Kidney (tissue), 14 donors: ENCODE data around the gene RASA3. TPM values are rescaled to one million over a fixed set of nuclear protein-coding genes. Genes with fewer than 3 reads are reported as not detected.

Experiments used
- DNase-seq, 5 donors: peaks; one replicate each; pipeline ENCODE4 v3.0.0-alpha.2; 2013 to 2020
- FAIRE-seq: peaks from 2 replicates; lab custom pipeline; 2012; peaks lifted over from hg19 to GRCh38; lab: Jason Lieb, UNC
- H3K27ac ChIP-seq, 2 donors: one replicate each; pipeline ENCODE4 v1.7.0; 2013; ENCODE audit warnings: low read depth in 2 of 2, low read length in 2 of 2, inconsistent platforms in 1 of 2
- H3K27me3 ChIP-seq: one replicate; pipeline ENCODE4 v1.7.1; 2013; ENCODE audit warnings: low read length, inconsistent platforms; ENCODE audit not compliant: control insufficient read depth, insufficient read depth
- H3K36me3 ChIP-seq, 3 donors: one replicate each; pipeline versions ENCODE4 v1.7.0 to v1.7.1; 2013; ENCODE audit warnings: low read length in 3 of 3, control low read depth in 1 of 3, inconsistent platforms in 1 of 3; ENCODE audit not compliant: insufficient read depth in 3 of 3, control insufficient read depth in 2 of 3
- H3K4me1 ChIP-seq, 3 donors: one replicate each; pipeline versions ENCODE4 v1.7.0 to v1.7.1; 2013; ENCODE audit warnings: low read length in 3 of 3, inconsistent platforms in 1 of 3, low read depth in 1 of 3; ENCODE audit not compliant: control insufficient read depth in 2 of 3, insufficient read depth in 2 of 3
- H3K4me3 ChIP-seq, 3 donors: one replicate each; pipeline versions ENCODE4 v1.7.0 to v1.8.1; 2013; ENCODE audit warnings: low read length in 3 of 3, control low read depth in 1 of 3, inconsistent platforms in 1 of 3
- H3K9ac ChIP-seq, 3 donors: one replicate each; pipeline versions ENCODE4 v1.7.0 to v1.7.1; 2013; ENCODE audit warnings: low read length in 3 of 3, control low read depth in 1 of 3, inconsistent platforms in 1 of 3
- H3K9me3 ChIP-seq, 3 donors: one replicate each; pipeline versions ENCODE4 v1.7.0 to v1.7.1; 2013; ENCODE audit warnings: low read length in 3 of 3, control low read depth in 1 of 3, inconsistent platforms in 1 of 3; ENCODE audit not compliant: control insufficient read depth in 2 of 3, insufficient read depth in 1 of 3
- intact Hi-C: fragments of 100-400 bp; cut with DNase I; formaldehyde crosslinking; loops from one replicate; pipeline ENCODE4 v1.11.1; 2022
- polyA plus RNA-seq: library from polyadenylated mRNA; stranded (reverse); fragments of 350-450 nt; fragmentation: Illumina TruSeq; extraction: RNeasy Lipid Tissue Mini Kit (QIAGEN cat#74804); gene quantifications from one replicate; pipeline ENCODE4 v1.2.3, GENCODE V29; 2014; ENCODE audit warnings: low read depth, low replicate concordance; ENCODE audit not compliant: insufficient read depth
- total RNA-seq: library from RNA; stranded (reverse); fragmentation: NEBNext Ultra II Directional; extraction: Animal tissue kit (Norgen Biotek cat#: 25700); gene quantifications from one replicate; pipeline ENCODE4 v1.2.1, GENCODE V29; 2021
- TF ChIP-seq, protein P1 (sequence below): IDR thresholded peaks from 3 replicates; pipeline ENCODE4 v1.5.1; 2012; ENCODE audit warnings: mild to moderate bottlenecking, moderate library complexity, borderline replicate concordance; ENCODE audit not compliant: insufficient read depth; ENCODE audit errors: extremely low read depth
- donor health status: control.
- donor health status: control.
- donor health status: control.
- donor health status: control.
- donor health status: control.
- donor health status: DM: yes; HTN: yes; CAD: no.
- donor health status: Normal renal cell carcinoma (clear cell type).

Gene RASA3
- total and polyA plus RNA-seq, 2 donors from 2014 or later: 4.2 to 28.8 TPM

DNA sequence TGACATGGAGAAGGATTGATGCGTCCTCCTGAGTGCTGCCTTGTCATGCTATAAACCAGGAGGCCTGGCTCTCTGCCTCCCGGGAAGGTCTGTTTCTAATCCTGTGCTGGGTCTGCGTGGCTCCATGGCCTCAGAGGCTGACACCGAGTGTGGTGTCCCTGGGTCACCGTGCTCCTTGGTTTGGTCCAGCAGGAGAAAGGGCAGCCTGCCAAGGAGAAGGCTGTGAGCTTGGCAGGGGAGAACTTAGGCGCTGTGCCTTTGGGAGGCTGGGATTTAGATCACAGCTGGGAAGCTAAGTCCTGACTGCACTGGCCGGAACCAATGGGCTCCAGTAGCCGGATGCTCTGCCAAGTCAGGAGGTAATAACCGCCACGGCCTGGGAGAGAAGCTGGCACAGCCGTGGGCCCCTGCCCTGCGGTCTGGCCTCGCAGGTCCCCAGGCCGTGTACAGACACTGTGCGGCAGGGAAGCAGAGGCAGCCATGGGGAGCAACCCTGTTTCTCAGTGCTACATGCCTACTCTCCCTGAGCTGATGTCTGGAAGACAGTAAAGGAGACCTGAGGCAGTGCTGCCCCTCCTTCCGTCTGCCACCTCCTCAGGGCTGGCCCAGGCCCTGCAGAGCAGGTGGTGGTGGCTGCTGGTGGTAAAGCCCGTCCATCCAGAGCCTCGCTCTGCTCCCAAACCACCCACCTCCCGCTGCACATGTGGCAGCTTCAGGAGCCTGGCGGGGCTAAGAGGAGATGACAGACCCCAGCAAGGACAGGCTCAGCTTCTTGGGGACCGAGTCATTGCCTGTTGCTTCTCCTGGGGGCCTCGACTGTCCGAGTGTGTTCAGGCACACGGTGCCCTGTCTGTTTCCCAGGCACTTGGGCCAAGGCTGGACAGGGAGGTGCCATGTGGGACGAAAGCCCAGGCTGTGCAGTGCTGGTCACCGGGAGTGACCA lies 203.5 kb downstream of the RASA3 start:
- intact Hi-C loops: no loop called here
- no peaks in the 10 kb centered on the region for H3K27me3 ChIP-seq
- DNase-seq: peak in 2 of 5 donors; percentile 34 to 78
- peaks cover 0 to 10% (median 0%) of the 10 kb centered on the region in 3 donors for H3K4me1 ChIP-seq
- no peaks in the 10 kb centered on the region for H3K36me3 ChIP-seq
- TF ChIP-seq, protein P1, sequence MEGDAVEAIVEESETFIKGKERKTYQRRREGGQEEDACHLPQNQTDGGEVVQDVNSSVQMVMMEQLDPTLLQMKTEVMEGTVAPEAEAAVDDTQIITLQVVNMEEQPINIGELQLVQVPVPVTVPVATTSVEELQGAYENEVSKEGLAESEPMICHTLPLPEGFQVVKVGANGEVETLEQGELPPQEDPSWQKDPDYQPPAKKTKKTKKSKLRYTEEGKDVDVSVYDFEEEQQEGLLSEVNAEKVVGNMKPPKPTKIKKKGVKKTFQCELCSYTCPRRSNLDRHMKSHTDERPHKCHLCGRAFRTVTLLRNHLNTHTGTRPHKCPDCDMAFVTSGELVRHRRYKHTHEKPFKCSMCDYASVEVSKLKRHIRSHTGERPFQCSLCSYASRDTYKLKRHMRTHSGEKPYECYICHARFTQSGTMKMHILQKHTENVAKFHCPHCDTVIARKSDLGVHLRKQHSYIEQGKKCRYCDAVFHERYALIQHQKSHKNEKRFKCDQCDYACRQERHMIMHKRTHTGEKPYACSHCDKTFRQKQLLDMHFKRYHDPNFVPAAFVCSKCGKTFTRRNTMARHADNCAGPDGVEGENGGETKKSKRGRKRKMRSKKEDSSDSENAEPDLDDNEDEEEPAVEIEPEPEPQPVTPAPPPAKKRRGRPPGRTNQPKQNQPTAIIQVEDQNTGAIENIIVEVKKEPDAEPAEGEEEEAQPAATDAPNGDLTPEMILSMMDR: no peak
- no peak overlapping the region for H3K27ac ChIP-seq
- FAIRE-seq: no peak
- no peak overlapping the region for H3K4me3 ChIP-seq
- H3K9me3 ChIP-seq: no peaks in the 10 kb centered on the region
- no peak overlapping the region for H3K9ac ChIP-seq

Other genes starting within 250 kb of the RASA3 start
- 1.1 TPM for gene C13orf46, start 158.5 kb downstream of the RASA3 start, total RNA-seq
- not detected for gene C13orf46, start 158.5 kb downstream of the RASA3 start, polyA plus RNA-seq
- not detected for gene CFAP97D2, start 46.6 kb upstream of the RASA3 start, total RNA-seq
- gene CFAP97D2, start 46.6 kb upstream of the RASA3 start, polyA plus RNA-seq: not detected
- gene CDC16, start 102.3 kb upstream of the RASA3 start, total RNA-seq: 57.7 TPM
- gene CDC16, start 102.3 kb upstream of the RASA3 start, polyA plus RNA-seq: 49.3 TPM
- gene UPF3A, start 149.0 kb upstream of the RASA3 start, total RNA-seq: 41.7 TPM
- gene UPF3A, start 149.0 kb upstream of the RASA3 start, polyA plus RNA-seq: 34.5 TPM
- 23.3 TPM for gene CHAMP1, start 181.9 kb upstream of the RASA3 start, total RNA-seq
- 5.8 TPM for gene CHAMP1, start 181.9 kb upstream of the RASA3 start, polyA plus RNA-seq